Keratinocyte (primary cell): ENCODE measurements around the gene FAM20C. TPM values are rescaled to one million over a fixed set of nuclear protein-coding genes. Genes with fewer than 3 reads are reported as not detected.

Source experiments
- DNase-seq: peaks from one replicate; pipeline ENCODE4 v3.0.0-alpha.2; 2011; ENCODE audit warnings: low read depth, missing footprints, low spot score
- FAIRE-seq: peaks from 2 replicates; lab custom pipeline; 2011; peaks lifted over from hg19 to GRCh38; lab: Jason Lieb, UNC
- H2AFZ ChIP-seq: 2 replicates; pipeline ENCODE4 v1.6.0; 2012; ENCODE audit warnings: low read length, control low read depth, inconsistent platforms; ENCODE audit not compliant: control insufficient read depth
- H3K27ac ChIP-seq: 2 replicates; pipeline ENCODE4 v1.5.1; 2011; ENCODE audit warnings: low read length; ENCODE audit not compliant: control insufficient read depth, insufficient read depth
- H3K27me3 ChIP-seq: 3 replicates; pipeline ENCODE4 v1.6.0; 2011; ENCODE audit warnings: low read length; ENCODE audit not compliant: control insufficient read depth, insufficient read depth; ENCODE audit errors: extremely low read depth
- H3K36me3 ChIP-seq, 2 experiments: 2 replicates in 1 of 2; 3 replicates in 1 of 2; pipeline ENCODE4 v1.5.1; 2011; ENCODE audit warnings: low read length in 2 of 2, mild to moderate bottlenecking in 1 of 2; ENCODE audit not compliant: control insufficient read depth in 2 of 2, insufficient read depth in 2 of 2; ENCODE audit errors: extremely low read depth in 1 of 2
- H3K4me1 ChIP-seq: 3 replicates; pipeline ENCODE4 v1.5.1; 2011; ENCODE audit warnings: low read length; ENCODE audit not compliant: control insufficient read depth, insufficient read depth; ENCODE audit errors: extremely low read depth
- H3K4me2 ChIP-seq: 3 replicates; pipeline ENCODE4 v1.6.0; 2011; ENCODE audit warnings: low read depth, low read length; ENCODE audit not compliant: control insufficient read depth, insufficient read depth; ENCODE audit errors: extremely low read depth
- H3K4me3 ChIP-seq, 3 experiments: fragments of 200-600 bp in 1 of 3; sonication (generic) in 1 of 3; 2 replicates in 2 of 3; 3 replicates in 1 of 3; pipeline ENCODE4 v1.5.1; 2011 to 2016; ENCODE audit warnings: low read length in 3 of 3, mild to moderate bottlenecking in 3 of 3, control low read depth in 2 of 3, inconsistent platforms in 1 of 3, low read depth in 1 of 3, mixed read lengths in 1 of 3, mixed run types in 1 of 3, moderate library complexity in 1 of 3; ENCODE audit not compliant: control insufficient read depth in 2 of 3, insufficient read depth in 2 of 3; ENCODE audit errors: extremely low read depth in 1 of 3
- H3K79me2 ChIP-seq: 2 replicates; pipeline ENCODE4 v1.6.0; 2012; ENCODE audit warnings: low read length; ENCODE audit not compliant: control insufficient read depth, insufficient read depth
- H3K9ac ChIP-seq: 3 replicates; pipeline ENCODE4 v1.6.0; 2011; ENCODE audit warnings: low read length; ENCODE audit not compliant: control insufficient read depth, insufficient read depth; ENCODE audit errors: extremely low read depth
- H3K9me1 ChIP-seq: 3 replicates; pipeline ENCODE4 v1.6.0; 2011; ENCODE audit warnings: low read length; ENCODE audit not compliant: control insufficient read depth, insufficient read depth; ENCODE audit errors: extremely low read depth
- H3K9me3 ChIP-seq: 2 replicates; pipeline ENCODE4 v1.5.1; 2012; ENCODE audit warnings: low read depth, low read length; ENCODE audit not compliant: control insufficient read depth
- H4K20me1 ChIP-seq: 3 replicates; pipeline ENCODE4 v1.6.0; 2011; ENCODE audit warnings: low read length; ENCODE audit not compliant: control insufficient read depth, insufficient read depth; ENCODE audit errors: extremely low read depth
- EZH2 ChIP-seq: IDR thresholded peaks from one replicate; pipeline ENCODE4 v1.6.1; 2012; ENCODE audit warnings: inconsistent platforms, mild to moderate bottlenecking, low read length, moderate library complexity
- dilution Hi-C: fragments of 300-500 bp; cut with MboI; formaldehyde crosslinking; loops from one replicate; pipeline ENCODE4 v1.7.0; 2020; ENCODE audit warnings: low sequenced_read_pairs; ENCODE audit not compliant: extremely low pct_ligation_motif_present
- polyA minus RNA-seq, 3 experiments: library from RNA; depleted of rRNA, polyadenylated mRNA; stranded (reverse); fragments of >200 nt; gene quantifications; 1 replicate in 1 of 3; 2 replicates in 1 of 3; 3 replicates in 1 of 3; pipeline ENCODE4 v1.2.3, GENCODE V29; 2011
- polyA plus RNA-seq, 5 experiments: library from polyadenylated mRNA; depleted of rRNA in 3 of 5; stranded (reverse) in 3 of 5; stranded (forward) in 1 of 5; unstranded in 1 of 5; fragments of >200 nt; gene quantifications; 1 replicate in 1 of 5; 2 replicates in 3 of 5; 3 replicates in 1 of 5; pipeline versions ENCODE4 v1.2.1 to v1.2.3, GENCODE V29; 2011 to 2012; ENCODE audit warnings: missing spikeins in 2 of 5, low read depth in 1 of 5, low replicate concordance in 1 of 5
- TF ChIP-seq, protein P1 (sequence below), 3 experiments: IDR thresholded peaks in 1 of 3; conservative IDR thresholded peaks in 1 of 3; optimal IDR thresholded peaks in 1 of 3; 2 replicates in 2 of 3; 3 replicates in 1 of 3; pipeline versions ENCODE3 to v1.5.1; 2011; ENCODE audit warnings: low read length in 3 of 3, mild to moderate bottlenecking in 3 of 3, moderate library complexity in 2 of 3, control low read depth in 1 of 3, inconsistent platforms in 1 of 3; ENCODE audit not compliant: insufficient read depth in 2 of 3; ENCODE audit errors: extremely low read depth in 1 of 3

FAM20C gene
- polyA plus RNA-seq (3.8 to 9.7 TPM (median 4.3 TPM) in 3 replicates), polyA minus RNA-seq (4.1 to 13.5 TPM (median 4.9 TPM) in 3 replicates)
- polyA plus RNA-seq (2011; ENCODE audit: low read depth) = 5.0 TPM
- 2.8 and 5.4 TPM in 2 replicates for polyA plus RNA-seq (2011; cell fraction: cytosol; rRNA removed)
- 10.8 and 13.1 TPM in 2 replicates for polyA plus RNA-seq (2011; cell fraction: nucleus; rRNA removed)
- 5.5 and 15.2 TPM in 2 replicates for polyA plus RNA-seq (2012; ENCODE audit: low replicate concordance)
- 11.1 TPM for polyA minus RNA-seq (2011; cell fraction: cytosol; rRNA and poly(A)+ RNA removed)
- polyA minus RNA-seq (2011; cell fraction: nucleus; rRNA and poly(A)+ RNA removed) = 9.2 and 10.3 TPM in 2 replicates

DNA sequence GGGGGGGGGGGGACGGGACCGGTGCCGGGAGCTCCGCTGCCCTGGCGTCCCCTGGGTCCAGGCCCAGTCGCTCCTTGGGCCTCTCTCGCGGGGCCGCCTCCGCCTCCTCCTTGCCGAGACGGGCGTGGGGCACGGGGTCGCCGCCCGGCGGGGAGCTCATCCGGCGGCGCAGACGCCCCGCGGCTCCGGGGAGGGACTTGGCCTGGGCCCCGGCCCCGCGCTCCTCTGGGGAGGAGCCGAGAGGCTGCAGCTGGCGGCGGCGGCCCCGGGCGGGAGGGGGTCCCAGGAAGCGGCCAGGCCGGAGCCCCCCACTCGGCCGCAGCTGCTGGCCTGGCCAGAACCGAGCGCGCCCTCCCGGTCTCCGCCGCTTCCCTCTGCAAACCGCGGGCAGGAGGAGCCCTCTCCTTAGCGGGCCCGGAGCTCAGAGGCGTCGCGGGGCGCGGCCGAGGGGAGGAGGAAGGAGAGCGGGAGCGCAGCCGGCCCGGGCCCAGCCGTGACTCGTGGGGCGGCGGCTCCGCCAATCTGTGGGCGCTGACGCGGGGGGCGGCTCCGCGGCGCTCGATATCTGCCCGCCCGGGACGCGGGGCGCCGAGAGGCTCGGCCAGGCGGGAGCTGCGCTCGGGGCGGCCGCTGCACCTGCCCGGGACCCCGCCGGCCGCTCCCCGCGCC is at the start of gene FAM20C:
TSS of gene FAM20C (plus strand) at position 591 of the 669 bp plus-strand sequence. CDS start 629 bp downstream, outside the sequence.
- no peak for DNase-seq
- TF ChIP-seq, protein P1, sequence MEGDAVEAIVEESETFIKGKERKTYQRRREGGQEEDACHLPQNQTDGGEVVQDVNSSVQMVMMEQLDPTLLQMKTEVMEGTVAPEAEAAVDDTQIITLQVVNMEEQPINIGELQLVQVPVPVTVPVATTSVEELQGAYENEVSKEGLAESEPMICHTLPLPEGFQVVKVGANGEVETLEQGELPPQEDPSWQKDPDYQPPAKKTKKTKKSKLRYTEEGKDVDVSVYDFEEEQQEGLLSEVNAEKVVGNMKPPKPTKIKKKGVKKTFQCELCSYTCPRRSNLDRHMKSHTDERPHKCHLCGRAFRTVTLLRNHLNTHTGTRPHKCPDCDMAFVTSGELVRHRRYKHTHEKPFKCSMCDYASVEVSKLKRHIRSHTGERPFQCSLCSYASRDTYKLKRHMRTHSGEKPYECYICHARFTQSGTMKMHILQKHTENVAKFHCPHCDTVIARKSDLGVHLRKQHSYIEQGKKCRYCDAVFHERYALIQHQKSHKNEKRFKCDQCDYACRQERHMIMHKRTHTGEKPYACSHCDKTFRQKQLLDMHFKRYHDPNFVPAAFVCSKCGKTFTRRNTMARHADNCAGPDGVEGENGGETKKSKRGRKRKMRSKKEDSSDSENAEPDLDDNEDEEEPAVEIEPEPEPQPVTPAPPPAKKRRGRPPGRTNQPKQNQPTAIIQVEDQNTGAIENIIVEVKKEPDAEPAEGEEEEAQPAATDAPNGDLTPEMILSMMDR (optimal IDR thresholded peaks at IDR 0.05 in 1 of 3, IDR thresholded peaks at IDR 0.05 in 1 of 3, conservative IDR thresholded peaks at IDR 0.05 in 1 of 3; ENCODE audit: extremely low read depth in 1 of 3, insufficient read depth in 2 of 3, low read length in 3 of 3) = no peak
- no peak for TF ChIP-seq EZH2
- H3K9ac ChIP-seq = peak within 1 kb of the TSS; percentile 61

DNA sequence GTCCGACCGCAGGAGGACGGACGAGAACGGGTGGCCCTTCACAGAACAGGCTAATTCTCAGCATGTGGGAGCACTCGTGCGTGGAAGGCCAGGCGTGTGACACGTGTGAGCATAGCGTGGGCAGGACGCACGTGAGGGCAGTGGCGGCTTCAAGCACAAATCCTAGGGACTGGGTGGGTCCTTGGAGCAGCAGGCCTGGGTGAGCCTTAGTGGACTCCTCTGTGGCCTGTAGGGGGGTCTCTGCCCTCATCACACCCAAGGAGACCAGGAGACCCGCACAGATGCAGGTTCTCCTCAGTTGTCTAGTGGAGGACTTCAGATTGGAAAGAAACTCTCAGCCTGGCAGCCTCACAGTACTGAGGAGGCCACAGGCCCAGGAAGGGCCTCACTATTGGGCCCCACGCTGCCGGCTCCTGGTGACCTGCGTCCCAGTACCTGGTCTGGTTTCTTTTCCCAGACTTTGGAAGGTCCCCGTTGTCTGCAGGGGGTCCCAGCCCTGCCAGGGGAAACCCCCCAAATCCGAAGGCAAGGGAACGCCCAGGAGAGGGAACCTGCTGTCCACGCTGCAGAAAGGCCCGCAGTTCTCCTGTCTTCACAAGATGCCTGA is 49.1 kb upstream of the FAM20C start:
- no peak for TF ChIP-seq EZH2
- TF ChIP-seq, protein P1 (optimal IDR thresholded peaks at IDR 0.05 in 1 of 3, IDR thresholded peaks at IDR 0.05 in 1 of 3, conservative IDR thresholded peaks at IDR 0.05 in 1 of 3; ENCODE audit: extremely low read depth in 1 of 3, insufficient read depth in 2 of 3, low read length in 3 of 3) = no peak
- no peaks in the 10 kb centered on the region for H3K79me2 ChIP-seq
- FAIRE-seq = no peak
- H3K9me3 ChIP-seq = no peaks in the 10 kb centered on the region
- H3K27ac ChIP-seq = no peak overlapping the region
- no peak overlapping the region for H3K4me2 ChIP-seq
- dilution Hi-C loops = no loop called here
- DNase-seq = no peak
- no peaks in the 10 kb centered on the region for H3K4me1 ChIP-seq
- H3K9me1 ChIP-seq = no peaks in the 10 kb centered on the region
- H3K9ac ChIP-seq = no peak overlapping the region
- no peak overlapping the region for H2AFZ ChIP-seq
- H3K36me3 ChIP-seq = no peaks in the 10 kb centered on the region
- H3K4me3 ChIP-seq = no peak overlapping the region
- H4K20me1 ChIP-seq = no peaks in the 10 kb centered on the region
- peaks cover 7% of the 10 kb centered on the region for H3K27me3 ChIP-seq

More for the DNA sequence above, at the start of gene FAM20C:
- Histone ChIP-seq H4K20me1 (peaks cover 9% of the 10 kb centered on the region), H3K36me3 (peaks cover 2 to 4% of the 10 kb centered on the region in 2 experiments), H3K4me1 (peaks cover 14% of the 10 kb centered on the region), H3K4me3 (peak within 1 kb of the TSS; percentile 57 to 73 (median 63)), H3K79me2 (peaks cover 9% of the 10 kb centered on the region), H3K27ac (no peak within 1 kb of the TSS), H3K27me3 (peaks cover 7% of the 10 kb centered on the region), H3K4me2 (peak within 1 kb of the TSS; percentile 86), H3K9me1 (no peaks in the 10 kb centered on the region), H3K9me3 (no peaks in the 10 kb centered on the region), H2AFZ (peak within 1 kb of the TSS; percentile 40)
- dilution Hi-C loops = no loop called here
- FAIRE-seq = no peak
